Osteoblast (primary cell): ENCODE data around the gene LRRC8D. TPM values are rescaled to one million over a fixed set of nuclear protein-coding genes. Genes with fewer than 3 reads are reported as not detected.

Experiments used
- DNase-seq: peaks from one replicate; pipeline ENCODE4 v3.0.0; 2011; ENCODE audit warnings: low spot score, mixed read lengths; ENCODE audit not compliant: insufficient read length; ENCODE audit errors: missing footprints
- H2AFZ ChIP-seq: 2 replicates; pipeline ENCODE4 v1.6.0; 2011; ENCODE audit warnings: mild to moderate bottlenecking, low read length
- H3K27ac ChIP-seq: 2 replicates; pipeline ENCODE4 v1.5.1; 2011; ENCODE audit warnings: mild to moderate bottlenecking, low read depth, low read length, moderate library complexity
- H3K27me3 ChIP-seq: 2 replicates; pipeline ENCODE4 v1.6.0; 2012; ENCODE audit warnings: mild to moderate bottlenecking, control low read depth, inconsistent platforms, low read length, moderate library complexity; ENCODE audit not compliant: insufficient read depth
- H3K36me3 ChIP-seq: 2 replicates; pipeline ENCODE4 v1.5.1; 2011; ENCODE audit warnings: mild to moderate bottlenecking, low read length, control low read depth, moderate library complexity; ENCODE audit not compliant: insufficient read depth
- H3K4me1 ChIP-seq: 2 replicates; pipeline ENCODE4 v1.5.1; 2011; ENCODE audit warnings: mild to moderate bottlenecking, low read length, control low read depth, moderate library complexity; ENCODE audit not compliant: insufficient read depth
- H3K4me2 ChIP-seq: 2 replicates; pipeline ENCODE4 v1.6.0; 2011; ENCODE audit warnings: mild to moderate bottlenecking, low read length; ENCODE audit not compliant: insufficient read depth
- H3K4me3 ChIP-seq: fragments of 200-600 bp; sonication (generic); 3 replicates; pipeline ENCODE4 v1.5.1; 2012; ENCODE audit warnings: mild to moderate bottlenecking, low read length, inconsistent platforms; ENCODE audit not compliant: insufficient read depth
- H3K79me2 ChIP-seq: 2 replicates; pipeline ENCODE4 v1.6.0; 2012; ENCODE audit warnings: mild to moderate bottlenecking, low read length, control low read depth, inconsistent platforms; ENCODE audit not compliant: insufficient read depth
- H3K9me3 ChIP-seq: 2 replicates; pipeline ENCODE4 v1.5.1; 2011; ENCODE audit warnings: low read depth, low read length, control low read depth
- H4K20me1 ChIP-seq: 2 replicates; pipeline ENCODE4 v1.6.0; 2012; ENCODE audit warnings: mild to moderate bottlenecking, low read length, control low read depth; ENCODE audit not compliant: insufficient read depth
- CTCF ChIP-seq: IDR thresholded peaks from 2 replicates; pipeline ENCODE4 v1.5.1; 2011; ENCODE audit warnings: mild to moderate bottlenecking, low read depth, low read length, moderate library complexity; ENCODE audit errors: extremely low read depth
- total RNA-seq: library from RNA; depleted of rRNA; stranded (reverse); fragments of >200 nt; gene quantifications from 2 replicates; pipeline ENCODE4 v1.2.3, GENCODE V29; 2012

LRRC8D gene
- total RNA-seq, 1 donor, result 30.4 TPM

- no peak for TF ChIP-seq CTCF
- Histone ChIP-seq H3K79me2 (no peaks in the 10 kb centered on the region), H3K27me3 (no peaks in the 10 kb centered on the region), H4K20me1 (no peaks in the 10 kb centered on the region), H3K4me3 (no peak overlapping the region), H3K4me2 (no peak overlapping the region), H3K27ac (no peak overlapping the region), H3K36me3 (no peaks in the 10 kb centered on the region), H2AFZ (no peak overlapping the region), H3K4me1 (peaks cover 25% of the 10 kb centered on the region), H3K9me3 (no peaks in the 10 kb centered on the region)
- no peak for DNase-seq
Measured at GRCh38 chr1:89949991-89950624, 129.3 kb downstream of the LRRC8D start.

- Histone ChIP-seq H3K4me1 (peaks cover 25% of the 10 kb centered on the region), H3K27ac (no peak overlapping the region), H3K27me3 (no peaks in the 10 kb centered on the region), H3K9me3 (no peaks in the 10 kb centered on the region), H2AFZ (no peak overlapping the region), H3K36me3 (no peaks in the 10 kb centered on the region), H3K79me2 (no peaks in the 10 kb centered on the region), H4K20me1 (no peaks in the 10 kb centered on the region), H3K4me3 (no peak overlapping the region), H3K4me2 (no peak overlapping the region)
- no peak for TF ChIP-seq CTCF
- DNase-seq, result no peak
Measured at GRCh38 chr1:89950703-89951102, 129.9 kb downstream of the LRRC8D start.

GRCh38 chr1:89951766-89952604 lies 131.2 kb downstream of the LRRC8D start:
- Histone ChIP-seq H3K27ac (peak overlapping the region; percentile 97), H3K36me3 (no peaks in the 10 kb centered on the region), H3K4me3 (no peak overlapping the region), H4K20me1 (no peaks in the 10 kb centered on the region), H2AFZ (no peak overlapping the region), H3K4me2 (peak overlapping the region; percentile 45), H3K9me3 (no peaks in the 10 kb centered on the region), H3K4me1 (peaks cover 26% of the 10 kb centered on the region), H3K27me3 (no peaks in the 10 kb centered on the region), H3K79me2 (no peaks in the 10 kb centered on the region)
- DNase-seq, result no peak
- TF ChIP-seq CTCF, result no peak

DNA sequence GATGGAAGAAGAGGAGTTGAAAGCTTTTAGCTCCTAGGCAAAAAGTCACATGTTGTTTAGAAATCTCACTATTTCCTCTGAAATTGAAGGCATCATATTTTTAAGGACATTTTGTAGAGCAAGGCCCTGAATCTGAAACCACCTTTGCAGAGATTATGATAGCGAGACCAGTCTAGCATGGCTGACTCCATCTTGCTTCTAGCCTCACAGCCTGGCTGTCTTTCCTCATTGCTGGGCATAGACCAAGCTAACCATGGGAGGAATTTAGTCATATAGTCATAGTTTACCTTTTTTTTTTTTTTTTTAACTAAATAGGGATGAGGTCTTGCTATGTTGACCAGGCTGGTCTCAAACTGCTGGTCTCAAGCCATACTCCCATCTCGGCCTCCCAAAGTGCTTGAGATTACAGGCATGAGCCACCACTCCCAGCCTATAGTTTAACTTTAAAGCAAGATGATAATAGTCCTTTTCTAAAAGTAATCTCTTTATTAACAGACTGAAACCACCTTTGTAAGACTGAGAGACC lies 131.8 kb downstream of the LRRC8D start:
- Histone ChIP-seq H3K9me3 (no peaks in the 10 kb centered on the region), H3K4me1 (peaks cover 32% of the 10 kb centered on the region), H3K4me3 (no peak overlapping the region), H2AFZ (peak overlapping the region; percentile 24), H3K36me3 (no peaks in the 10 kb centered on the region), H4K20me1 (no peaks in the 10 kb centered on the region), H3K79me2 (no peaks in the 10 kb centered on the region), H3K4me2 (peak overlapping the region; percentile 45), H3K27ac (peak overlapping the region; percentile 97), H3K27me3 (no peaks in the 10 kb centered on the region)
- DNase-seq, result no peak
- TF ChIP-seq CTCF, result no peak
